ENCODE measurements around the gene PCDH11Y.
"Not testable (repeated sequence)": the region's sequence is repeated elsewhere in the genome, so short reads cannot be mapped to it uniquely, and the experiment has no call there.

- not testable (repeated sequence) for TF ChIP-seq POLR2A (IDR thresholded peaks at IDR 0.05)
- TF ChIP-seq, protein P1, sequence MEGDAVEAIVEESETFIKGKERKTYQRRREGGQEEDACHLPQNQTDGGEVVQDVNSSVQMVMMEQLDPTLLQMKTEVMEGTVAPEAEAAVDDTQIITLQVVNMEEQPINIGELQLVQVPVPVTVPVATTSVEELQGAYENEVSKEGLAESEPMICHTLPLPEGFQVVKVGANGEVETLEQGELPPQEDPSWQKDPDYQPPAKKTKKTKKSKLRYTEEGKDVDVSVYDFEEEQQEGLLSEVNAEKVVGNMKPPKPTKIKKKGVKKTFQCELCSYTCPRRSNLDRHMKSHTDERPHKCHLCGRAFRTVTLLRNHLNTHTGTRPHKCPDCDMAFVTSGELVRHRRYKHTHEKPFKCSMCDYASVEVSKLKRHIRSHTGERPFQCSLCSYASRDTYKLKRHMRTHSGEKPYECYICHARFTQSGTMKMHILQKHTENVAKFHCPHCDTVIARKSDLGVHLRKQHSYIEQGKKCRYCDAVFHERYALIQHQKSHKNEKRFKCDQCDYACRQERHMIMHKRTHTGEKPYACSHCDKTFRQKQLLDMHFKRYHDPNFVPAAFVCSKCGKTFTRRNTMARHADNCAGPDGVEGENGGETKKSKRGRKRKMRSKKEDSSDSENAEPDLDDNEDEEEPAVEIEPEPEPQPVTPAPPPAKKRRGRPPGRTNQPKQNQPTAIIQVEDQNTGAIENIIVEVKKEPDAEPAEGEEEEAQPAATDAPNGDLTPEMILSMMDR (IDR thresholded peaks at IDR 0.05): not testable (repeated sequence)
Observed at GRCh38 chrY:4991743-4992400, 8.2 kb upstream of the PCDH11Y start.

Measured in esophagus squamous epithelium (tissue), 4 donors.